ENCODE measurements around the gene TENT5C. TPM values are rescaled to one million over a fixed set of nuclear protein-coding genes. Genes with fewer than 3 reads are reported as not detected.

TENT5C gene
- total and polyA plus RNA-seq, 10 of the 15 experiments (the other 5 are each of a cell fraction or from before 2014, with no cell fraction given): 0.19 to 2.4 (median 0.78) TPM

- TF ChIP-seq MEF2B (IDR thresholded peaks at IDR 0.05; ENCODE audit: partially characterized antibody, poor library complexity, severe bottlenecking) (no peak), FOXK2 (IDR thresholded peaks at IDR 0.05) (no peak), IRF4 (IDR thresholded peaks at IDR 0.05; ENCODE audit: low read depth, low read length) (no peak), USF2 (IDR thresholded peaks at IDR 0.05; ENCODE audit: borderline replicate concordance, low read depth, low read length) (no peak), TAF1 (IDR thresholded peaks at IDR 0.05; ENCODE audit: borderline replicate concordance, low read depth, low read length) (no peak), CEBPB (IDR thresholded peaks at IDR 0.05; ENCODE audit: borderline replicate concordance in 1 of 2, low read depth in 2 of 2, low read length in 2 of 2) (no peak), POLR2AphosphoS2 (IDR thresholded peaks at IDR 0.05; ENCODE audit: low read depth, low read length) (no peak), ATF3 (IDR thresholded peaks at IDR 0.05; ENCODE audit: borderline replicate concordance, extremely low read depth, low read depth, low read length) (no peak), REST (IDR thresholded peaks at IDR 0.05; ENCODE audit: low read depth, low read length) (no peak), BHLHE40 (IDR thresholded peaks at IDR 0.05; ENCODE audit: borderline replicate concordance in 1 of 2, low read depth in 2 of 2, low read length in 1 of 2) (no peak), BCLAF1 (IDR thresholded peaks at IDR 0.05) (no peak)
These were observed 27.4 kb upstream of the TENT5C start (continued) for GRCh38 chr1:117578466-117578865.

Measured in GM12878 (cell line).